Tibial nerve (tissue), 4 donors: ENCODE data around the gene LEFTY2.

Experiments
- CTCF ChIP-seq, 5 experiments: fragments of 200-600 bp in 3 of 5; fragments of 450-650 bp in 2 of 5; sonication (generic) in 3 of 5; IDR thresholded peaks; one replicate each; pipeline ENCODE4 v1.5.1; 2016 to 2019; ENCODE audit warnings: antibody characterized with exemption in 5 of 5, mild to moderate bottlenecking in 3 of 5, moderate library complexity in 2 of 5
- EP300 ChIP-seq, 2 donors: sonication (generic); formaldehyde crosslinking; IDR thresholded peaks; one replicate each; pipeline ENCODE4 v1.6.1; 2017; ENCODE audit warnings: antibody characterized with exemption in 2 of 2, mild to moderate bottlenecking in 1 of 2
- POLR2A ChIP-seq, 2 donors: fragments of 450-650 bp; IDR thresholded peaks; one replicate each; pipeline ENCODE4 v1.6.1; 2017; ENCODE audit warnings: antibody characterized with exemption in 2 of 2, mild to moderate bottlenecking in 2 of 2, moderate library complexity in 2 of 2

DNA sequence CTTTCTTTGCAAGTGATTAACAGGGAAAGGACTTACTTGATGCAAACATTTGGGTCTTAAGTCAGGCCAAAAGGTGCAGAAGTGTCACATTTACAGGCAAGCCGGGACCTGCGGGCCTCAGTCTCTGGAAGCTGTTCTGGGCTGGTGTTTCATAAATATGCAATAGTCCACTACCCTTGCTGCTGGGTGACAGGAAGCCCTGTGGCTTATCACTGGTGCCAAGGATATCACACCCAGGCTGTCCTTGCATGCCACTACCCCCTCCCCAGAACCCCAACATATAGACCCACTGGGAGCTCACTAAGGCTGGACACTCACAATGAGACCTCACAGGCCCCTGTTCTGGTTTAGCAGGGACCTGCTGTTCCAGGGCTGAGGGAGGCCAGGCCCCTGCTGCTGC is 3.4 kb upstream of the LEFTY2 start:
- TF ChIP-seq CTCF (IDR thresholded peaks at IDR 0.05) (no peak), POLR2A (IDR thresholded peaks at IDR 0.05) (no peak), EP300 (IDR thresholded peaks at IDR 0.05) (no peak)
